Neural progenitor cell (in vitro differentiated cells): ENCODE results near the gene TCF7. TPM values are rescaled to one million over a fixed set of nuclear protein-coding genes. Genes with fewer than 3 reads are reported as not detected.

Experiments used
- DNase-seq: peaks from one replicate; pipeline ENCODE4 v3.0.0-alpha.2; 2016; ENCODE audit warnings: low spot score
- H2AFZ ChIP-seq: fragments of 200-600 bp; sonication (generic); replicated peaks from 2 replicates; pipeline ENCODE4 v1.6.1; 2016; ENCODE audit warnings: antibody characterized with exemption
- H3F3A ChIP-seq: fragments of 200-600 bp; sonication (generic); 2 replicates; pipeline ENCODE4 v1.6.1; 2016; ENCODE audit warnings: antibody characterized with exemption, low read depth
- H3K27ac ChIP-seq: fragments of 200-600 bp; sonication (generic); 2 replicates; pipeline ENCODE4 v1.5.1; 2016; ENCODE audit warnings: mild to moderate bottlenecking
- H3K27me3 ChIP-seq: fragments of 200-600 bp; sonication (generic); 2 replicates; pipeline ENCODE4 v1.6.1; 2016; ENCODE audit warnings: mild to moderate bottlenecking, moderate library complexity
- H3K36me3 ChIP-seq: fragments of 200-600 bp; sonication (generic); 2 replicates; pipeline ENCODE4 v1.5.1; 2016
- H3K4me1 ChIP-seq: fragments of 200-600 bp; sonication (generic); 2 replicates; pipeline ENCODE4 v1.6.1; 2016; ENCODE audit warnings: mixed run types
- H3K4me2 ChIP-seq: fragments of 200-600 bp; sonication (generic); 2 replicates; pipeline ENCODE4 v1.6.1; 2016
- H3K4me3 ChIP-seq: fragments of 200-600 bp; sonication (generic); 2 replicates; pipeline ENCODE4 v1.5.1; 2016
- H3K79me2 ChIP-seq: fragments of 200-600 bp; sonication (generic); 2 replicates; pipeline ENCODE4 v1.6.1; 2016; ENCODE audit warnings: low read depth
- H3K9ac ChIP-seq: fragments of 200-600 bp; sonication (generic); 2 replicates; pipeline ENCODE4 v1.6.1; 2016
- H3K9me3 ChIP-seq: fragments of 200-600 bp; sonication (generic); 2 replicates; pipeline ENCODE4 v1.5.1; 2016; ENCODE audit warnings: low read depth
- H4K20me1 ChIP-seq: fragments of 200-600 bp; sonication (generic); 2 replicates; pipeline ENCODE4 v1.6.1; 2016; ENCODE audit warnings: low read depth
- H3K27ac Mint-ChIP-seq: 3 replicates; pipeline ENCODE4 v1.8.0; 2021; ENCODE audit warnings: mixed read lengths
- H3K27me3 Mint-ChIP-seq: 2 replicates; pipeline ENCODE4 v1.8.0; 2022; ENCODE audit warnings: low read depth, mild to moderate bottlenecking, inconsistent platforms, moderate library complexity, mixed read lengths; ENCODE audit not compliant: insufficient read depth
- H3K36me3 Mint-ChIP-seq: 3 replicates; pipeline ENCODE4 v1.8.0; 2021; ENCODE audit warnings: mixed read lengths
- H3K4me1 Mint-ChIP-seq: 3 replicates; pipeline ENCODE4 v1.8.0; 2021; ENCODE audit warnings: mixed read lengths
- H3K4me3 Mint-ChIP-seq: 3 replicates; pipeline ENCODE4 v1.8.0; 2021; ENCODE audit warnings: mild to moderate bottlenecking, moderate library complexity, mixed read lengths
- H3K9me3 Mint-ChIP-seq: 3 replicates; pipeline ENCODE4 v1.8.0; 2020; ENCODE audit warnings: mixed read lengths
- CTCF ChIP-seq: fragments of 200-600 bp; sonication (generic); IDR thresholded peaks from 2 replicates; pipeline ENCODE4 v1.5.1; 2017; ENCODE audit warnings: antibody characterized with exemption, mild to moderate bottlenecking
- EZH2 ChIP-seq: fragments of 200-600 bp; sonication (generic); IDR thresholded peaks from 2 replicates; pipeline ENCODE4 v1.6.1; 2017; ENCODE audit warnings: antibody characterized with exemption, mild to moderate bottlenecking, moderate library complexity
- EZH2phosphoT487 ChIP-seq: fragments of 200-600 bp; sonication (generic); IDR thresholded peaks from 2 replicates; pipeline ENCODE4 v1.6.1; 2017; ENCODE audit warnings: antibody characterized with exemption
- total RNA-seq: library from RNA; depleted of rRNA; stranded (reverse); fragments of >200 nt; gene quantifications from 2 replicates; pipeline ENCODE4 v1.2.3, GENCODE V29; 2015; ENCODE audit warnings: low replicate concordance

Gene TCF7
- total RNA-seq, 1 donor from 2014 or later, result 0.73 TPM

- Histone ChIP-seq H4K20me1 (no peaks in the 10 kb centered on the region), H3K9ac (no peak overlapping the region), H3K4me2 (no peak overlapping the region), H3K9me3 (no peaks in the 10 kb centered on the region), H3K27me3 (no peaks in the 10 kb centered on the region), H2AFZ (peak overlapping the region; percentile 59), H3K27ac (no peak overlapping the region), H3K36me3 (no peaks in the 10 kb centered on the region), H3K79me2 (no peaks in the 10 kb centered on the region), H3F3A (peaks cover 23% of the 10 kb centered on the region), H3K4me1 (peaks cover 27% of the 10 kb centered on the region), H3K4me3 (no peak overlapping the region)
- H3K4me1 Mint-ChIP-seq, result peaks cover 42% of the 10 kb centered on the region
- H3K9me3 Mint-ChIP-seq, result no peaks in the 10 kb centered on the region
- H3K36me3 Mint-ChIP-seq, result no peaks in the 10 kb centered on the region
- TF ChIP-seq EZH2phosphoT487, result no peak
- no peak for TF ChIP-seq CTCF
- no peak for TF ChIP-seq EZH2
- no peak overlapping the region for H3K27ac Mint-ChIP-seq
- peak overlapping the region; percentile 30 for H3K4me3 Mint-ChIP-seq
- H3K27me3 Mint-ChIP-seq, result peaks cover 8% of the 10 kb centered on the region
- DNase-seq, result peak; percentile 18
Observed at GRCh38 chr5:134100283-134101091, 14.0 kb upstream of the TCF7 start.

- Histone ChIP-seq H3K27ac (no peak overlapping the region), H3K9me3 (no peaks in the 10 kb centered on the region), H3F3A (peaks cover 21% of the 10 kb centered on the region), H2AFZ (peak overlapping the region; percentile 29), H3K9ac (no peak overlapping the region), H3K4me3 (no peak overlapping the region), H3K4me1 (peaks cover 24% of the 10 kb centered on the region), H3K36me3 (no peaks in the 10 kb centered on the region), H3K4me2 (no peak overlapping the region), H3K27me3 (no peaks in the 10 kb centered on the region), H4K20me1 (no peaks in the 10 kb centered on the region), H3K79me2 (no peaks in the 10 kb centered on the region)
- peak; percentile 75 for DNase-seq
- H3K4me3 Mint-ChIP-seq, result no peak overlapping the region
- H3K4me1 Mint-ChIP-seq, result peaks cover 36% of the 10 kb centered on the region
- TF ChIP-seq EZH2, result no peak
- peak; percentile 73 for TF ChIP-seq CTCF
- TF ChIP-seq EZH2phosphoT487, result no peak
- H3K9me3 Mint-ChIP-seq, result no peaks in the 10 kb centered on the region
- no peaks in the 10 kb centered on the region for H3K36me3 Mint-ChIP-seq
- peak overlapping the region; percentile 29 for H3K27ac Mint-ChIP-seq
- peaks cover 10% of the 10 kb centered on the region for H3K27me3 Mint-ChIP-seq
Observed at GRCh38 chr5:134101686-134102439, 12.6 kb upstream of the TCF7 start.

GRCh38 chr5:134103397-134103796 lies 11.1 kb upstream of the TCF7 start:
- Histone ChIP-seq H2AFZ (no peak overlapping the region), H3K27me3 (no peaks in the 10 kb centered on the region), H3K4me1 (peaks cover 14% of the 10 kb centered on the region), H3K4me3 (no peak overlapping the region), H3F3A (peaks cover 18% of the 10 kb centered on the region), H4K20me1 (no peaks in the 10 kb centered on the region), H3K9ac (no peak overlapping the region), H3K4me2 (no peak overlapping the region), H3K79me2 (no peaks in the 10 kb centered on the region), H3K9me3 (no peaks in the 10 kb centered on the region), H3K27ac (no peak overlapping the region), H3K36me3 (no peaks in the 10 kb centered on the region)
- no peak for TF ChIP-seq EZH2phosphoT487
- no peak for TF ChIP-seq CTCF
- no peak for TF ChIP-seq EZH2
- DNase-seq, result no peak
- Mint-ChIP-seq H3K27ac (no peak overlapping the region), H3K36me3 (no peaks in the 10 kb centered on the region), H3K9me3 (no peaks in the 10 kb centered on the region), H3K27me3 (peaks cover 11% of the 10 kb centered on the region), H3K4me1 (peaks cover 27% of the 10 kb centered on the region), H3K4me3 (no peak overlapping the region)
